Ovary (tissue), 3 donors: ENCODE data around the gene NEUROG2.

ENCODE experiments used
- EP300 ChIP-seq: sonication (generic); formaldehyde crosslinking; IDR thresholded peaks from one replicate; pipeline ENCODE4 v1.6.1; 2017; ENCODE audit warnings: antibody characterized with exemption
- POLR2A ChIP-seq: fragments of 450-650 bp; IDR thresholded peaks from one replicate; pipeline ENCODE4 v1.6.1; 2017; ENCODE audit warnings: antibody characterized with exemption, mild to moderate bottlenecking, moderate library complexity
- TF ChIP-seq, protein P1 (sequence below), 3 donors: fragments of 450-650 bp in 2 of 3; fragments of 200-600 bp in 1 of 3; IDR thresholded peaks; one replicate each; pipeline versions ENCODE4 v1.5.1 to v1.8.0; 2016 to 2022; ENCODE audit warnings: antibody characterized with exemption in 3 of 3, mild to moderate bottlenecking in 1 of 3
- donor health status: DM: no; HTN: no; CAD: no.

DNA sequence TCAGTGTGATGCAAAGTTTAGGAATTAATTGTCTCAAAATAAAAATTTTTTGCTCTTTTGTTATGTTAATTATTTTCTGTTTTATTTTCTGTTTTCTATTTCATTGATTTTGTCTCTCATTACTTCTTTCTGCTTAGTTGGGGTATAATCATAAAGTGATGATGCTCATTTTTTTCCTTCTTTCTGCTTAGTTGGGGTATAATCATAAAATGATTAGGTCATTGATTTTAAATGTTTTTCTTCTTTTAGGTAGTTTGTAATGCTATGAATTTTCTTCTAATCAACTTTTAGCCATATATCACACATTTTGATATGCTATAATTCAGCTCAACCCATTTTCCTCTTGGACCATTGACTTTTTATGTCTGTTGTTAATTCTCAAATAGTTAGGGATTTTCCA is 43.7 kb downstream of the NEUROG2 start:
- TF ChIP-seq POLR2A: no peak
- TF ChIP-seq, protein P1, sequence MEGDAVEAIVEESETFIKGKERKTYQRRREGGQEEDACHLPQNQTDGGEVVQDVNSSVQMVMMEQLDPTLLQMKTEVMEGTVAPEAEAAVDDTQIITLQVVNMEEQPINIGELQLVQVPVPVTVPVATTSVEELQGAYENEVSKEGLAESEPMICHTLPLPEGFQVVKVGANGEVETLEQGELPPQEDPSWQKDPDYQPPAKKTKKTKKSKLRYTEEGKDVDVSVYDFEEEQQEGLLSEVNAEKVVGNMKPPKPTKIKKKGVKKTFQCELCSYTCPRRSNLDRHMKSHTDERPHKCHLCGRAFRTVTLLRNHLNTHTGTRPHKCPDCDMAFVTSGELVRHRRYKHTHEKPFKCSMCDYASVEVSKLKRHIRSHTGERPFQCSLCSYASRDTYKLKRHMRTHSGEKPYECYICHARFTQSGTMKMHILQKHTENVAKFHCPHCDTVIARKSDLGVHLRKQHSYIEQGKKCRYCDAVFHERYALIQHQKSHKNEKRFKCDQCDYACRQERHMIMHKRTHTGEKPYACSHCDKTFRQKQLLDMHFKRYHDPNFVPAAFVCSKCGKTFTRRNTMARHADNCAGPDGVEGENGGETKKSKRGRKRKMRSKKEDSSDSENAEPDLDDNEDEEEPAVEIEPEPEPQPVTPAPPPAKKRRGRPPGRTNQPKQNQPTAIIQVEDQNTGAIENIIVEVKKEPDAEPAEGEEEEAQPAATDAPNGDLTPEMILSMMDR (IDR thresholded peaks at IDR 0.05): no peak
- no peak for TF ChIP-seq EP300
